ENCODE data around the gene CPNE7.

DNA sequence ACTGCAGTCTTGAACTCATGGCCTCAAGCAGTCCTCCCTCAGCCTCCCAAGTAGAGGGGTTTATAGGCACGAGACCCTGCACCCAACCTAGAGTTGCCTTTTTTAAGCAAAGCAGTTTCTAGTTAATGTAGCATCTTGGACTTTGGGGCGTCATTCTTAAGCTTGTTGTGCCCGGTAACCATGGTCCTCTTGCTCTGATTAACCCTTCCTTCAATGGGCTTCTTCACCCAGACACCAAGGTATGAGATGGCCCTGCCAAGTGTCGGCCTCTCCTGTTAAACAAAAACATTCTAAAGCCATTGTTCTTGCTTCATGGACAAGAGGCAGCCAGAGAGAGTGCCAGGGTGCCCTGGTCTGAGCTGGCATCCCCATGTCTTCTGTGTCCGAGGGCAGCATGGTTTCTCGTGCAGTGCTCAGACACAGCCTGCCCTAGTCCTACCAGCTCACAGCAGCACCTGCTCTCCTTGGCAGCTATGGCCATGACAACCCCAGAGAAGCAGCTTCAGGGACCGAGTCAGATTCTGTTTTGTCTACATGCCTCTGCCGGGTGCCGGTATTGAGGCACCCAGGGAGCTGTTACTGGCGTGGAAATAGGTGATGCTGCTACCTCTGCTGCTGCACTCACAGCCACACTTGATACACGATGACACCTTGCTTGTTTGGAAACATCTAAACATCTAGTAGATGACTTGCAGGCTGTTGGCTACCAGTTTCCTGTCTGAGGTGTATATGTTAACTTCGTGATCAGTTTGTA, 11.7 kb upstream of the CPNE7 start:
- TF ChIP-seq, protein P1, sequence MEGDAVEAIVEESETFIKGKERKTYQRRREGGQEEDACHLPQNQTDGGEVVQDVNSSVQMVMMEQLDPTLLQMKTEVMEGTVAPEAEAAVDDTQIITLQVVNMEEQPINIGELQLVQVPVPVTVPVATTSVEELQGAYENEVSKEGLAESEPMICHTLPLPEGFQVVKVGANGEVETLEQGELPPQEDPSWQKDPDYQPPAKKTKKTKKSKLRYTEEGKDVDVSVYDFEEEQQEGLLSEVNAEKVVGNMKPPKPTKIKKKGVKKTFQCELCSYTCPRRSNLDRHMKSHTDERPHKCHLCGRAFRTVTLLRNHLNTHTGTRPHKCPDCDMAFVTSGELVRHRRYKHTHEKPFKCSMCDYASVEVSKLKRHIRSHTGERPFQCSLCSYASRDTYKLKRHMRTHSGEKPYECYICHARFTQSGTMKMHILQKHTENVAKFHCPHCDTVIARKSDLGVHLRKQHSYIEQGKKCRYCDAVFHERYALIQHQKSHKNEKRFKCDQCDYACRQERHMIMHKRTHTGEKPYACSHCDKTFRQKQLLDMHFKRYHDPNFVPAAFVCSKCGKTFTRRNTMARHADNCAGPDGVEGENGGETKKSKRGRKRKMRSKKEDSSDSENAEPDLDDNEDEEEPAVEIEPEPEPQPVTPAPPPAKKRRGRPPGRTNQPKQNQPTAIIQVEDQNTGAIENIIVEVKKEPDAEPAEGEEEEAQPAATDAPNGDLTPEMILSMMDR (IDR thresholded peaks at IDR 0.05), result no peak
- TF ChIP-seq POLR2AphosphoS5 (IDR thresholded peaks at IDR 0.05) (no peak), POLR2A (IDR thresholded peaks at IDR 0.05) (no peak), EP300 (IDR thresholded peaks at IDR 0.05) (no peak)
